ENCODE data around the gene PITX3.

PITX3 gene

DNA sequence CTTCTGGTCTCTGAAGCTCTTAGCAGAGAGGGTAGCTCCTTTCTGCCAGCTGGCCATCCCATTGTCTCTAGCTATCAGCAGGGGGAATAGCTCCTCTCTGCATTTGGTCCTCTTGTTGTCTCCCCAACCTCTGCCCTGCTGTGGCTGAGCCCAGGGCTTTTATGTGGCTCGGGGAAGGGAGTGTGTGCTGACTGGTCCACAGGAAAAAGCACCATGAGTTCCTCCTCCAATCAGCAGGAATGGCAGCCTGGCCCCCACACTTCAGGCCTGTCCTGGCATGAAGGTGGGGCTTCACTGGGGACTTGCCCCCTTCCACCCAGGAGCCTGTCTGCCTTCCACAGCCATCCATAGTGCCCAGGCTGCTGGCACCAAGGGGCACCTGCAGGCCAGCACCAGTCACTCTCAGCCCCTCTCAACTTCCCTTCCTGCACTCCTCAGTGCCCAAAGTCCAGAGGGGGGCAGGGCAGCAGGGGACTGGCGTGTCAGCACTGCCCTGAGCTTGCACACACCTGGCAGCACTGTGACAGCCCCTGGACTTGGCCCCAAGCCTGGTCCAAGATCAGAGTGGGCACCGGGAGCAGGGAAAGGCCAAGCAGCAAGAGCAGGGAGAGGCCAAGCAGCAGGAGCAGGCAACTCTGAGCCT lies 52.9 kb downstream of the PITX3 start:
- in situ Hi-C loops (cut with HindIII; ENCODE audit: low sequenced_read_pairs) = no loop called here

DNA sequence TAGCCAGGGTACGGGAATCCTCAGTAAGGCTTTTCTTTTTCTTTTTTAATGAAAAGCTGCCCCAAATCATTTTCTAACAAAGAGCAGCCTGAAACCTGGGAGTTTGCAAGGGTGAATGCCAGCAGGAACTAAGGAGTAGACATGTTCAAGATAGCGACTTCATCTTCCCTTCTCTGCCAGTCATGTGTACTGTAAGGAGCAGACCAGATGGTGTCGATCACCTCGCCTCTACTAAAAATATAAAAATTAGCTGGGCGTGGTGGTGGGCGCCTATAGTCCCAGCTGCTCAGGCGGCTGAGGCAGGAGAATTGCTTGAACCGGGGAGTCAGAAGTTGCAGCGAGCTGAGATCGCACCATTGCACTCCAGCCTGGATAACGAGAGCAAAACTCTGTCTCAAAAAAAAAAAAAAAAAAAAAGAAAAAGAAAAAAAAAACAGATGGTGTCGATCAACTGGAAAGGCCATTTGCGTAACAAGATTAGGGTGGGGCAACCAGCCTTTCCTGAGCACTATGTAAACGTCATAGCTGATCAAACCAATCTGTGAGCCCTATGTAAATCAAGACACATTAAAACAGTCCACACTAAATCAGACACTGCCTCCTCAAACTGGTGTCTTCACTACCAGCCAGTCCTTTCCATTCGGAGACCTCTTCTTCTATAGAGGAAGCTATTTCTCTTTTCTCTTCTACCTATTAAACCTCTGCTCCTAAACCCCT lies 55.3 kb downstream of the PITX3 start:
- in situ Hi-C loops (cut with HindIII; ENCODE audit: low sequenced_read_pairs) = no loop called here

DNA sequence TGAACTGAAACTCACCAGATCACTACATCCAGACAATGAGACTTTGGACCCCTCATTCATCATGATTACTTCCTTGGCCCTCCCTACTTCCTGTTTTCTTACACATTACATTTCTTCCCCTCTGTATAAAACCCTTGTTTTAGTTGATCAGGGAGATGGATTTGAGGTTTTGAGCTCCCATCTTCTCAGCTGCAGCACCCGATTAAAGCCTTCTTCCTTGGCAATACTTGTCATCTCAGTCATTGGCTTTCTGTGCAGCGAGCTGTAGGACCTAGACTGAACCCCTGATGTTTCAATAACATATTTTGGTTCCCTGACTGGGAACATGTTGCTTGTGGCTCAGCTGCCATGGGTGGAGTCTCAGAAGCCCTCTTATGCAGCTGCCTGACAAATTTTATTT lies 56.0 kb downstream of the PITX3 start:
- in situ Hi-C loops (cut with HindIII; ENCODE audit: low sequenced_read_pairs) = no loop called here

DNA sequence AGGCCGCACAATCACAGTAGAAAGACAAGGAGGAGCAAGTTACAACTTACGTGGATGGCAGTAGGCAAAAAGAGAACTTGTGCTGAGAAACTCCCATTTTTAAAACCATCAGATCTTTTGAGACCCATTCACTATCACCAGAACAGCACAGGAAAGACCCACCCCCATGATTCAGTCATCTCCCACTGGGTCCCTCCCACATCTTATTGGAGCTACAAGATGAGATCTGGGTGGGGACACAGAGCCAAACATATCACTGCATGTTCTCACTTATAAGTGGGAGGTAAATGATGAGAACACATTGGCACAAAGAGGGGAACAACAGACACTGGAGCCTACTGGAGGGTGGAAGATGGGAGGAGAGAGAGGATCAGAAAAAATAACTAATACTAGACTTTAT lies 56.7 kb downstream of the PITX3 start:
- in situ Hi-C loops (cut with HindIII; ENCODE audit: low sequenced_read_pairs) = no loop called here
